Measurements from ENCODE around the gene RFPL4A.

GRCh38 chr19:55809381-55810058, 50.6 kb downstream of the RFPL4A start:
- TF ChIP-seq CTCF (IDR thresholded peaks at IDR 0.05) (no peak), POLR2A (IDR thresholded peaks at IDR 0.05) (no peak)
